Astrocyte (in vitro differentiated cells and primary cell): ENCODE measurements around the gene SPPL2B.

Source experiments
- EZH2 ChIP-seq: IDR thresholded peaks from 2 replicates; pipeline ENCODE4 v1.6.1; 2012; ENCODE audit warnings: mild to moderate bottlenecking, low read length, inconsistent platforms; ENCODE audit not compliant: insufficient read depth
- TF ChIP-seq, protein P1 (sequence below): IDR thresholded peaks from 2 replicates; pipeline ENCODE4 v1.5.1; 2011; ENCODE audit warnings: low read depth, mild to moderate bottlenecking, inconsistent platforms, low read length, moderate library complexity; ENCODE audit not compliant: insufficient read depth

DNA sequence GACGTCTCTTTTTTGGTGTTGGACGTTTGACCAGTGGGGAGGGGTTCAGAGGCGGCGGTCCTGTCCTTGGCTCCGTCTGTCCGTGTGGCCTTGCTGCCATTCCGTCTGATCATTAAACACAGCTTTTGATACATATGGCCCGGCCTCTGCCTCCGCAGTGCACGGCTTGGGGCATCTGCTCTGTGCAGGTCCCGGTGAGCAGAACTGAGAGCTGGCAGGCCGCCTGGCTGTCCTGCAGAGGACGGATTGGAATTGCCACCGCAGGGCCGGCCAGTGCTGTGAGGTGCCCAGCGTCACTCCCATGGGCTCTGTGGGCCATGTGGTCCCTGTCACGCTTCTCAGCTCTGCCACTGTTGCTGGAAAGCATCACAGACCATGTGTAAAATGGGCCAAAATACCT is 26.2 kb downstream of the SPPL2B start:
- TF ChIP-seq, protein P1, sequence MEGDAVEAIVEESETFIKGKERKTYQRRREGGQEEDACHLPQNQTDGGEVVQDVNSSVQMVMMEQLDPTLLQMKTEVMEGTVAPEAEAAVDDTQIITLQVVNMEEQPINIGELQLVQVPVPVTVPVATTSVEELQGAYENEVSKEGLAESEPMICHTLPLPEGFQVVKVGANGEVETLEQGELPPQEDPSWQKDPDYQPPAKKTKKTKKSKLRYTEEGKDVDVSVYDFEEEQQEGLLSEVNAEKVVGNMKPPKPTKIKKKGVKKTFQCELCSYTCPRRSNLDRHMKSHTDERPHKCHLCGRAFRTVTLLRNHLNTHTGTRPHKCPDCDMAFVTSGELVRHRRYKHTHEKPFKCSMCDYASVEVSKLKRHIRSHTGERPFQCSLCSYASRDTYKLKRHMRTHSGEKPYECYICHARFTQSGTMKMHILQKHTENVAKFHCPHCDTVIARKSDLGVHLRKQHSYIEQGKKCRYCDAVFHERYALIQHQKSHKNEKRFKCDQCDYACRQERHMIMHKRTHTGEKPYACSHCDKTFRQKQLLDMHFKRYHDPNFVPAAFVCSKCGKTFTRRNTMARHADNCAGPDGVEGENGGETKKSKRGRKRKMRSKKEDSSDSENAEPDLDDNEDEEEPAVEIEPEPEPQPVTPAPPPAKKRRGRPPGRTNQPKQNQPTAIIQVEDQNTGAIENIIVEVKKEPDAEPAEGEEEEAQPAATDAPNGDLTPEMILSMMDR: no peak
- TF ChIP-seq EZH2: no peak
